GM18867 (cell line): ENCODE measurements around the gene SPI1.
"Not testable (repeated sequence)": the region's sequence is repeated elsewhere in the genome, so short reads cannot be mapped to it uniquely, and the experiment has no call there.

Source experiments
- ATAC-seq: cut with Tn5 transposase; IDR thresholded peaks from one replicate; pipeline ENCODE4 v1.9.1; 2021; ENCODE audit warnings: mild to moderate bottlenecking, moderate library complexity; ENCODE audit not compliant: unreplicated experiment

The SPI1 gene

GRCh38 chr11:47327949-47328348 lies 50.4 kb downstream of the SPI1 start:
- ATAC-seq, result no peak

- no peak for ATAC-seq
Measured at GRCh38 chr11:47327025-47327424, 51.3 kb downstream of the SPI1 start.

- ATAC-seq, result no peak
Measured at GRCh38 chr11:47326198-47326597, 52.1 kb downstream of the SPI1 start.

GRCh38 chr11:47325271-47326041 lies 52.9 kb downstream of the SPI1 start:
- no peak for ATAC-seq

GRCh38 chr11:47324520-47324919 lies 53.8 kb downstream of the SPI1 start:
- no peak for ATAC-seq

- no peak for ATAC-seq
Measured at GRCh38 chr11:47318166-47318565, 60.2 kb downstream of the SPI1 start.

- peak; percentile 71 for ATAC-seq
Measured at GRCh38 chr11:47317064-47317828, 61.1 kb downstream of the SPI1 start.

GRCh38 chr11:47316501-47316900 lies 61.8 kb downstream of the SPI1 start:
- not testable (repeated sequence) for ATAC-seq

GRCh38 chr11:47314992-47315391 lies 63.4 kb downstream of the SPI1 start:
- ATAC-seq, result no peak

GRCh38 chr11:47308050-47308823 lies 70.1 kb downstream of the SPI1 start:
- no peak for ATAC-seq

- ATAC-seq, result no peak
Measured at GRCh38 chr11:47306484-47306844, 71.9 kb downstream of the SPI1 start.

- no peak for ATAC-seq
Measured at GRCh38 chr11:47305734-47306483, 72.4 kb downstream of the SPI1 start.
